ENCODE measurements around the gene HIRIP3. TPM values are rescaled to one million over a fixed set of nuclear protein-coding genes. Genes with fewer than 3 reads are reported as not detected.
A peak's percentile ranks its signal among the peaks of the same experiment; 100 is the strongest.
"Not testable (repeated sequence)": the region's sequence is repeated elsewhere in the genome, so short reads cannot be mapped to it uniquely, and the experiment has no call there.

HIRIP3 gene
- total RNA-seq, 1 donor from 2014 or later = 20.9 TPM

DNA sequence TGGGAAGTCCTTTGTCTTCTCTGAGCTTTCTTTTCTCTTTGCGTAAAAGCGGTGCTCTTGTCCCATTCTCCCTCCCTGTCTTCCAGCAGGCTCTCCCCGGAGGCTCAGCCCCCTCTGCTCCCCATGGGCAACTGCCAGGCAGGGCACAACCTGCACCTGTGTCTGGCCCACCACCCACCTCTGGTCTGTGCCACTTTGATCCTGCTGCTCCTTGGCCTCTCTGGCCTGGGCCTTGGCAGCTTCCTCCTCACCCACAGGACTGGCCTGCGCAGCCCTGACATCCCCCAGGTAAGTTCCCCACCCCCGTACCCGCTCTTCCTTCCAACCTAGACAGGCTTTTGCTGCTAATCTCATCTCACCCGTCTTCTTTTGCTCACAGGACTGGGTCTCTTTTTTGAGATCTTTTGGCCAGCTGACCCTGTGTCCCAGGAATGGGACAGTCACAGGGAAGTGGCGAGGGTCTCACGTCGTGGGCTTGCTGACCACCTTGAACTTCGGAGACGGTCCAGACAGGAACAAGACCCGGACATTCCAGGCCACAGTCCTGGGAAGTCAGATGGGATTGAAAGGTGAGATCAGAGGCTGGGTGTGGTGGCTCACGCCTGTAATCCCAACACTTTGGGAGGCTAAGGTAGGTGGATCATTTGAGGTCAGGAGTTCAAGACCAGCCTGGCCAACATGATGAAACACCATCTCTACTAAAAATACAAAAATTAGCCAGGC is 32.2 kb downstream of the HIRIP3 start:
- TF ChIP-seq, protein P1, sequence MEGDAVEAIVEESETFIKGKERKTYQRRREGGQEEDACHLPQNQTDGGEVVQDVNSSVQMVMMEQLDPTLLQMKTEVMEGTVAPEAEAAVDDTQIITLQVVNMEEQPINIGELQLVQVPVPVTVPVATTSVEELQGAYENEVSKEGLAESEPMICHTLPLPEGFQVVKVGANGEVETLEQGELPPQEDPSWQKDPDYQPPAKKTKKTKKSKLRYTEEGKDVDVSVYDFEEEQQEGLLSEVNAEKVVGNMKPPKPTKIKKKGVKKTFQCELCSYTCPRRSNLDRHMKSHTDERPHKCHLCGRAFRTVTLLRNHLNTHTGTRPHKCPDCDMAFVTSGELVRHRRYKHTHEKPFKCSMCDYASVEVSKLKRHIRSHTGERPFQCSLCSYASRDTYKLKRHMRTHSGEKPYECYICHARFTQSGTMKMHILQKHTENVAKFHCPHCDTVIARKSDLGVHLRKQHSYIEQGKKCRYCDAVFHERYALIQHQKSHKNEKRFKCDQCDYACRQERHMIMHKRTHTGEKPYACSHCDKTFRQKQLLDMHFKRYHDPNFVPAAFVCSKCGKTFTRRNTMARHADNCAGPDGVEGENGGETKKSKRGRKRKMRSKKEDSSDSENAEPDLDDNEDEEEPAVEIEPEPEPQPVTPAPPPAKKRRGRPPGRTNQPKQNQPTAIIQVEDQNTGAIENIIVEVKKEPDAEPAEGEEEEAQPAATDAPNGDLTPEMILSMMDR (conservative IDR thresholded peaks at IDR 0.05) = no peak
- no peak for DNase-seq (ENCODE audit: extremely low spot score, unreplicated experiment)
- peaks cover 11% of the 10 kb centered on the region for H3K4me1 Mint-ChIP-seq (ENCODE audit: unreplicated experiment)
- peak overlapping the region; percentile 95 for H3K27ac Mint-ChIP-seq
- H3K36me3 Mint-ChIP-seq = no peaks in the 10 kb centered on the region
- H3K4me3 Mint-ChIP-seq = peak overlapping the region; percentile 94
- H3K27me3 Mint-ChIP-seq = no peaks in the 10 kb centered on the region
- no peaks in the 10 kb centered on the region for H3K9me3 Mint-ChIP-seq

DNA sequence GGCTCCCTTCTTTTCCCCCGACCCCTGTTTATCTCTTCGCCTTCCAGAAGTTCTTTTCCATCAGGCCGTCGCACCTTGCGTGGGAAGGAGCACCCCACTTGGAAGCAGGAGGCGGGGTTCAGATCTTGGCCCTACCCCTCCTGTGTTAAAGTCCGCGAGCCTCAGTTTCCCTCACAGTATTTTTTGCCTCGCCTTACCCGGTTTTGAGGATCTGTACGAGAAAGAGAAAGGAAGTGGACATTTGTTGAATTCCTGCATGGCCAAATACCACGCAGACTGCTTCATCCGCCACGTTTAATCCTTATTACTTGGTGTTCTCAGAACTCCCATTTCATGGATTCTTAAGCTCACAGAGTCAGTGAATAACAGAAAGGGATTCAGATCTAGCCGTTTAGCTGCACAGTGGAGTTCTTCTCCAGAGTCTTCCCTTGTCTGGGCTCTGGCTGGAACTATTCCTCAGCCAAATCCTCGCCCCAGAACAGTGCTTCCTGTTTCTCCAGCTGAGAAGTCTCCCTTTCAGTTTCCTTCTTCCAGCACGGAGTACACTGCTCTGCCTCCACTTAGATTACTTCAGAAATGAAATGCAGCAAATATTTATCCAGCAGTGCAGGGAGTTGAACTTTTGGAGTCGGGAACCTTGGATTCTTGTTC is 32.9 kb downstream of the HIRIP3 start:
- Mint-ChIP-seq H3K36me3 (no peaks in the 10 kb centered on the region), H3K4me1 (ENCODE audit: unreplicated experiment) (peaks cover 11% of the 10 kb centered on the region), H3K27ac (peak overlapping the region; percentile 95), H3K27me3 (no peaks in the 10 kb centered on the region), H3K4me3 (peak overlapping the region; percentile 94), H3K9me3 (no peaks in the 10 kb centered on the region)
- DNase-seq (ENCODE audit: extremely low spot score, unreplicated experiment) = no peak
- TF ChIP-seq, protein P1 (conservative IDR thresholded peaks at IDR 0.05) = no peak

DNA sequence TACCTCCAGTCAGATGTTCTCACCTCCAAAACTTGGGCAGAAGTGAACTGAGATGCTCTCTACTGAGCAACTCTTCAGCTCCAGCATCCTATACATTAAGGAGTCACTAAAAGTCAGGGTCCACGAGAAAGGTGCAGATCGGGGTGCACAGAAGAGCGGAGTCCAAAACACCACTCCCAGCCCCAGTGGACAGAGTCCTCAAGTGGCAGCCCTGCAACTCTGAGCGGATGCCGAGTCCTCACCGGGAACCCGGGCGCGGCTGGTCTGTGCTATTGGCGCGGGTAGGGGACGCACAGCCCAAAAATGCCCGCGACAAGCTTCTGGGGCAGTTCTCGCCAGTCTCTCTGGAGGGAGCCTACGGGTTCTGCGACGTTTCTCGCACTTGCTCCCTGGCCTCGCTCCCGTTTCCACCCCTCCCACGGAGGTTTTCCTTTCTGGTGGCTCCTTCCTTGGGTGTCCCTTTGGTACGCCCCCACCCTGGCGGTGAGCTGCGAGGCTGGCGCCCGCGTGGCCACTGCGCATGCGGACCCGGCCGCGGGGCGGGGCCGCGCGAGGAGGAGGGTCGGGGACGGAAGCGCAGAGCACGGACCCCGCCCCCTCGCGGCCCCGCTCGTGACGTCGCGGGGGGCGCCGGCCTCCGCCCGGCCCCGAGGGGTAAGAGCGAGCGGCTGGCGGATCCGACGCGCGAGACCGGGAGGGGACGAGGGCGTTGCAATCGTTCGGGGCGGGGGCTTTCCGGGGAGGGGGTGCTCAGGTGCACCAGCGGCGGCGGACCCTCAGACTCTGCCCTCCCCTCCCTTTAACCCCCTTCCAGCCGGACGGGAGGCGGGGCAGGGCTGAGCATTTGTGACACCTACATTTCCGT is 33.7 kb downstream of the HIRIP3 start, which contains the start of gene TMEM219:
TSS of gene TMEM219 (plus strand) at position 601 of the 865 bp plus-strand sequence. CDS start 1,065 bp downstream, outside the sequence.
- TF ChIP-seq, protein P1 (conservative IDR thresholded peaks at IDR 0.05) = peak; percentile 77
- H3K36me3 Mint-ChIP-seq = no peaks in the 10 kb centered on the region
- H3K27me3 Mint-ChIP-seq = no peaks in the 10 kb centered on the region
- no peaks in the 10 kb centered on the region for H3K9me3 Mint-ChIP-seq
- H3K4me3 Mint-ChIP-seq = peak within 1 kb of the TSS; percentile 94
- peaks cover 11% of the 10 kb centered on the region for H3K4me1 Mint-ChIP-seq (ENCODE audit: unreplicated experiment)
- peak within 1 kb of the TSS; percentile 95 for H3K27ac Mint-ChIP-seq
- peak; percentile 96 for DNase-seq (ENCODE audit: extremely low spot score, unreplicated experiment)

DNA sequence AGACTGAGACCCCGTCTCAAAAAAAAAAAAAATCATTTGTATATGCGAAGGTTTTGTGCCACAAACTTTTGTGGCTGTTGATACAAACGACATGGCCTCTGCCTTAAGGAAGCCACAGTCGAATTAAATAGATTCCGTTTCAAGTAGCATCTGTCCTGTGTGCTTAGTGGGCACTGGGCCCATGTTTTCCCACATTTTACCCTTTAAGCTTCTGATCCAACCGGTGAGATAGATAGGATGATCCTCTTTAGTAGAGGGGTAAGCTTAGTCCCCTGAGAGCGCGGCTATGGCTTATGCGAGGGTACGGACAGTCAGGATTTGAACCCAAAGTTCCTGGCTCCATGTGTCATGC is 34.3 kb downstream of the HIRIP3 start:
- TF ChIP-seq, protein P1 (conservative IDR thresholded peaks at IDR 0.05) = no peak
- no peaks in the 10 kb centered on the region for H3K36me3 Mint-ChIP-seq
- peaks cover 11% of the 10 kb centered on the region for H3K4me1 Mint-ChIP-seq (ENCODE audit: unreplicated experiment)
- no peak for DNase-seq (ENCODE audit: extremely low spot score, unreplicated experiment)
- H3K4me3 Mint-ChIP-seq = peak overlapping the region; percentile 94
- peak overlapping the region; percentile 69 for H3K27ac Mint-ChIP-seq
- H3K27me3 Mint-ChIP-seq = no peaks in the 10 kb centered on the region
- no peaks in the 10 kb centered on the region for H3K9me3 Mint-ChIP-seq

DNA sequence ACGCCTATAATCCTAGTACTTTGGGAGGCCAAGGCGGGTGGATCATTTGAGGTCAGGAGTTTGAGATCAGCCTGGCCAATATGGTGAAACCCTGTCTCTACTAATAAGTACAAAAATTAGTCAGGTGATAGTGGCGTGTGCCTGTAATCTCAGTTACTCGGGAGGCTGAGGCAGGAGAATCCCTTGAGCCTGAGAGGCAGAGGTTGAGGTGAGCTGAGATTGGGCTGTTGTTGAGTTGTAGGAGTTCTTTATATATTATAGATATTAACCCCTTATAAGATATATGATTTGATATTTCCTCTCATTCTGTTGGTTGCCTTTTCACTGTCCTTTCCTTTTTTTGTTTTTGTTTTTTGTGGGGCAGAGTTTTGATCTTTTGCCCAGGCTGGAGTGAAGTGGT is 35.6 kb downstream of the HIRIP3 start:
- peak overlapping the region; percentile 21 for H3K4me3 Mint-ChIP-seq
- not testable (repeated sequence) for DNase-seq (ENCODE audit: extremely low spot score, unreplicated experiment); H3K36me3 Mint-ChIP-seq; H3K9me3 Mint-ChIP-seq; H3K27me3 Mint-ChIP-seq; H3K27ac Mint-ChIP-seq
- peaks cover 11% of the 10 kb centered on the region for H3K4me1 Mint-ChIP-seq (ENCODE audit: unreplicated experiment)
